GM12874 (cell line): ENCODE data around the gene ASAP3.

ENCODE experiments used
- TF ChIP-seq, protein P1 (sequence below): IDR thresholded peaks from 2 replicates; pipeline ENCODE4 v1.5.1; 2011; ENCODE audit warnings: low read depth, mild to moderate bottlenecking, control low read depth, low read length, moderate library complexity; ENCODE audit not compliant: insufficient read depth

ASAP3 gene

DNA sequence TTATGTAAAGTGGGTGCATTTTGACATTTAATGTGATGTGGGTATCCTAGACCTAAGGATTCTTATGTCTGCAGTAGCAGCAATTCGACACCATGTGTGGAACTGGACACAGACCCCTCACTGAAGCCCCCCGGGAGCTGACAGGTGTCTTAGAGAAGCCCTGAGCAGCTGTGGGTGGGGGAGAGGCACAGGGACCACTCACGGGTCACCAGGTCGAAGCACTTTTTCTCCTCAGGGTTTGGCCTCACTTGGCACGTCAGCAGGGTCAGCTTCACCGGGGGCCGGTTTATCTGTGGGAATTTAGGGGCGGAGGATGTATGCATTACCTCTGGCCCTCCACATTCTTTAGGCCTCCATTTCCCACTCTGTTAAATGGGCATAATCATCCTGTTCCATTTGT lies 45.4 kb downstream of the ASAP3 start:
- TF ChIP-seq, protein P1, sequence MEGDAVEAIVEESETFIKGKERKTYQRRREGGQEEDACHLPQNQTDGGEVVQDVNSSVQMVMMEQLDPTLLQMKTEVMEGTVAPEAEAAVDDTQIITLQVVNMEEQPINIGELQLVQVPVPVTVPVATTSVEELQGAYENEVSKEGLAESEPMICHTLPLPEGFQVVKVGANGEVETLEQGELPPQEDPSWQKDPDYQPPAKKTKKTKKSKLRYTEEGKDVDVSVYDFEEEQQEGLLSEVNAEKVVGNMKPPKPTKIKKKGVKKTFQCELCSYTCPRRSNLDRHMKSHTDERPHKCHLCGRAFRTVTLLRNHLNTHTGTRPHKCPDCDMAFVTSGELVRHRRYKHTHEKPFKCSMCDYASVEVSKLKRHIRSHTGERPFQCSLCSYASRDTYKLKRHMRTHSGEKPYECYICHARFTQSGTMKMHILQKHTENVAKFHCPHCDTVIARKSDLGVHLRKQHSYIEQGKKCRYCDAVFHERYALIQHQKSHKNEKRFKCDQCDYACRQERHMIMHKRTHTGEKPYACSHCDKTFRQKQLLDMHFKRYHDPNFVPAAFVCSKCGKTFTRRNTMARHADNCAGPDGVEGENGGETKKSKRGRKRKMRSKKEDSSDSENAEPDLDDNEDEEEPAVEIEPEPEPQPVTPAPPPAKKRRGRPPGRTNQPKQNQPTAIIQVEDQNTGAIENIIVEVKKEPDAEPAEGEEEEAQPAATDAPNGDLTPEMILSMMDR = no peak

DNA sequence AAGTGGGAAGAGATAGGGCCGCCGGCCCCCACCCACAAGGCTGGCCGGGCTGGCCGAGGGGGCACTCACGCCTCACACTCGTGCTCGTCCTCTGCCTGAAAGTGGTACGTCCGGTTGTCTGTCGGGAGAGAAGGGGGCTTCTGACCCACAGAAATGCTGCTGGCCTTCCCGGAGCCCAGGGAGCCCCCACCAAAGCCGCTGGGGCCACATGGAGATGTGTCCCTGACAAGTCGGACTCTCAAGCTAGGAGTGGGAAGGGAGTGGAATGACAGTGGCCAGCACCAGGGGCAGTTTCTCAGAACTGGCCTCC lies 46.7 kb downstream of the ASAP3 start:
- TF ChIP-seq, protein P1 = no peak

DNA sequence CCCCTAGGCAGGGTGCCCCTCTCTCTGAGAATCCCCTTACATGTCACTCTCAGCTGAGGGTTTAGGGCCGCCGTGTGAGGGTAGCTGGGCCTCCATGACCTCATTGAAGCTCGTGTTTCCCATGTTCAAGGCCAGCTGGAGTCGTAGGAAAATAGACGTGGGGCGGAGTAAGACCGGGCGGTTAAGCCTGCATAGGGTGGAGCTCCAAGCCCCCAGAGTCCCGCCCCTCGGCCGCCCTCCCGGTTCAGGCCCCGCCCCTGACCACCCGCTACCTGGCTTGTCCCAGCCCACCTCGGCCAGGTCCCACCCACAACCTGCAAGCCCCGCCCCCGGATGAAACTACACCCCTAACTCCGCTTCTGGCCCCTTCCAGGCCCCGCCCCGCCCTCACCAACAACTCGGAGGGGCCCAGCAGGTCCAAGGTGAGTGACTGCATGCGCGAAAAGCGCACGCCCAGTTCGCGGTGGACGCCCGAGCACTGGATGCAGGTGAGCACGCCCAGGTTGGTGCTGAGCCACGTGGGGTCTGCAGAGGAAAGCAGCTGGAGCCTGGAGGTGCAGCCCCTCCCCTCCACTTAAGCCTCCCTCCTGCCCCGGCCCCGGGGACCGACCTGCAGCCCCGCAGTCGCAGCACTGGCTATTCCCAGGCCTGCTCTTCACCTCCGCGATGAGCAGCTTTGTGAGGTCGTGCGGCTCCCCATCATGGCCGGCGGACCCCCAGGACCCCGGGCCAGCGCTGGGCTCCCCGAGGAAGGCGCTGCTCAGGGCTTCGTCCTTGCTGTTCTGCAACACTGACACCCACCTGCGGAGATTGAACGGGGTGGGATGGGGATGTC lies 47.2 kb downstream of the ASAP3 start:
- TF ChIP-seq, protein P1 = no peak

DNA sequence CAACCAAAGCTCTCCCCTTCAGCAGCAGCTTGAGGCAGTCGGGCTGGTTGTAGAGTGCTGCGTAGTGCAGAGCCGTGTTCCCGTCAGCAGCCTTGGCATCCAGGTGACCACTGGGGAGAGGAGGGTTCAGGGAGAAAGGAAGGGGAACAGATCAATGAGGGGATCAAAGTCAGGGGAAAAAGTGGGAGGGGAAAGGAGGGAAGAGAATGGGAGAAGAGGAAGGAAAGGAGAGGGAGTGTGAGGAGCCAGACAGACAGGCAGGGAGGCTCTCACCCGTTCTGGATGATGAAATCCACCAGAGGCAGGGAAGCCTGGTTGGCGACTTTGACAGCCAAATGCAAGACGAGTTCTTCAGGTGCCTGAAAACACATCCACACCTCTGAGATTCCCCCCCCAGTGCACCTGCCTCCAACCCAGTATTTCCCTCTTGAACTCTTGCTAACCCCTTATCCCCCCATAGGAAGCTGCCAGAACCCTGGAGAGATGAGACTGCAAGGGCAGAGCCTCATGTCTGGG lies 49.7 kb downstream of the ASAP3 start:
- TF ChIP-seq, protein P1 = no peak

DNA sequence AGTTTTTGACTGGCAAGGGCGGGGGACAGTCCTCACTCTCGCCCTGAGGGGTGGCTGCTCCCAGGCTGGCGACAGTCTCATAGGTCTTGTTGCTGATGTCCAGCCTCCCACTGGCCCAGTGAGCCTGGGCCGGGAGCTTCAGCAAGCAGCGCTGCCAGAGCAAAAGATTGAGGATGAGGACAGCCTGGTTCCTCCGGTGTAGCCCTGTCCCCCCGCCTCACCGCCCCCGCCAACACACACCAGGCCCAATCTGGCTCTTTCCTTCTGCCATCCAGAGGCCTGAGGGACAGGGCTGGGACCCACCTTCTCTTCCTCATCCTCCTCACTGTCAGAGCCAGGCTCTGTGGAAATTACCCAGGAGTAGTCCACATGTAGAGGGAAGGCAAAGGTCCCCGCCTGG lies 50.9 kb downstream of the ASAP3 start:
- TF ChIP-seq, protein P1 = no peak

DNA sequence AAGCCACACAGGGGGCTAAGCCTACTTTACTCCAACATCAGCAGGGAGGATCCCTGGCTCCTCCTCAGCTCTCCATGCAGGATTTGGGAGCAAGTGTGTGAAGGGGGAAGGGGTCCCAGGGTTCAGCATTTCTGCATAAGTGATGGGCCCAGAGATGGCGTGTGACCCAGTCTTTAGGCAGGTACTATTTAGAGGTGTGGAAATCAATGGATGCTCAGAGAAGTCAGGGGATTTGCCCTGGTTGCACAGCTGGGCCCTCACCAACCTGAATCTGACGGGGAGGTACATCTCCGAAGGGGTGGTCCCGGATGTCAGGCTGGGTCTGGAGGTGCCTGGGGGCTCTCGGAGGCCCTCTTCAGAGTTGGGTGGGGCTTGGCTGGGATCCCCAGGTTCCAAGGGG lies 52.5 kb downstream of the ASAP3 start:
- TF ChIP-seq, protein P1 = no peak

DNA sequence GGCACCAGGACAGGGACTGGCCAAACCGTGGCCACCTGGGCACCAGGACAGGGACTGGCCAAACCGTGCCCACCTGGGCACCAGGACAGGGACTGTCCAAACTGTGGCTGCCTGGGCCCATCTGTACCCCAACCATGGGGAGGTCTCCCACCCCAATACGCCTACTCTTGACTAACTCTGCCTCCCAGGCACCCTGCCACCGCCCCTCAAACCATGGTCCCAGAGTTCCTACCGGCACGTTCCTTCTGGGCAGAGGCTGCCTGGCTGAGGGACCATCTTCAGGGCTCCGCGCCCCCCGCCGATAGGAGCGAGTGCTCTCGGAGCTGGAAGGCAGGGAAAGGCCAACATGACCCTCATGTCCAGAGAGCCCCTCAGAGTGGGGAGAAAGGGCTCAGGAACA lies 53.2 kb downstream of the ASAP3 start:
- TF ChIP-seq, protein P1 = no peak
